ENCODE data around the gene PRKCA. TPM values are rescaled to one million over a fixed set of nuclear protein-coding genes. Genes with fewer than 3 reads are reported as not detected.
A peak's percentile ranks its signal among the peaks of the same experiment; 100 is the strongest.
"Not testable (repeated sequence)": the region's sequence is repeated elsewhere in the genome, so short reads cannot be mapped to it uniquely, and the experiment has no call there.

The PRKCA gene
- total RNA-seq, 2 experiments from 2014 or later: 84.4 to 87.9 TPM

DNA sequence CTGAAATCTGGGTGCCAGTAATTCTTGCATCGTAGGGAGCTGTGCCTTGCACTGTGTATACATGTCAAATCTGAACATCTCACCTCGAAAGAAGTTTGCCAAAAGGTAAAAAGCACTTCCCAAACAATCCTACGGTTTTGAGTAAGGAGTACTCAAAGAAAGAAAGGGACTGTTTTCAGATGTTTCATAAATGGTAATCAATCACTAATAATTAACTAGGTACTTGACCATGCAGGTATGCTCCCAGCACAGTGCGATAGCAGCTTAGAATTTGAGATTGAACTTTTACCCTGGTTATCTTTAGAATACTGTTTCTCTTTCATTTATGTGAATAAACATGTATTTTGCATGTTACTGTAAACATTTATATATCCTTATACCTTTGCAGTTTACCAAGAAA lies 39.0 kb downstream of the PRKCA start:
- intact Hi-C loops (cut with micrococcal nuclease): no loop called here
- peaks cover 61% of the 10 kb centered on the region for H3K4me1 Mint-ChIP-seq (ENCODE audit: low read depth)
- ATAC-seq (no peak), DNase-seq (no peak)
- H3K36me3 Mint-ChIP-seq (ENCODE audit: low read depth): peaks cover 34% of the 10 kb centered on the region
- TF ChIP-seq CTCF (IDR thresholded peaks at IDR 0.05): no peak
- H3K4me3 Mint-ChIP-seq: no peak overlapping the region
- ChIA-PET CTCF (no interaction called here), POLR2A (no interaction called here)
- H3K27me3 Mint-ChIP-seq: no peaks in the 10 kb centered on the region
- H3K27ac Mint-ChIP-seq: no peak overlapping the region
- H3K9me3 Mint-ChIP-seq: no peaks in the 10 kb centered on the region

- intact Hi-C loops (cut with micrococcal nuclease); H3K27me3 Mint-ChIP-seq; H3K27ac Mint-ChIP-seq; H3K4me3 Mint-ChIP-seq; H3K9me3 Mint-ChIP-seq; CTCF ChIA-PET; POLR2A ChIA-PET; ATAC-seq; DNase-seq: not testable (repeated sequence)
- Mint-ChIP-seq H3K4me1 (ENCODE audit: low read depth) (peaks cover 58% of the 10 kb centered on the region), H3K36me3 (ENCODE audit: low read depth) (peaks cover 31% of the 10 kb centered on the region)
Measured at GRCh38 chr17:66342263-66342662, 39.9 kb downstream of the PRKCA start.

GRCh38 chr17:66343531-66344078 lies 41.2 kb downstream of the PRKCA start:
- Mint-ChIP-seq H3K27me3 (no peaks in the 10 kb centered on the region), H3K4me3 (no peak overlapping the region), H3K9me3 (no peaks in the 10 kb centered on the region), H3K4me1 (ENCODE audit: low read depth) (peaks cover 59% of the 10 kb centered on the region), H3K27ac (peak overlapping the region; percentile 8), H3K36me3 (ENCODE audit: low read depth) (peaks cover 29% of the 10 kb centered on the region)
- intact Hi-C loops (cut with micrococcal nuclease): no loop called here
- ATAC-seq (no peak), DNase-seq (no peak)
- POLR2A ChIA-PET: interaction anchor here (0.6 kb wide), 1 partner anchor 14 kb away, joined by 3 read pairs; no protein-coding TSS in a partner anchor
- CTCF ChIA-PET: interaction anchor here (1.0 kb wide), 1 partner anchor 224 kb away, joined by 3 read pairs; no protein-coding TSS in a partner anchor
- no peak for TF ChIP-seq CTCF (IDR thresholded peaks at IDR 0.05)

- H3K4me1 Mint-ChIP-seq (ENCODE audit: low read depth): peaks cover 59% of the 10 kb centered on the region
Measured at GRCh38 chr17:66344473-66344872, 42.1 kb downstream of the PRKCA start.

DNA sequence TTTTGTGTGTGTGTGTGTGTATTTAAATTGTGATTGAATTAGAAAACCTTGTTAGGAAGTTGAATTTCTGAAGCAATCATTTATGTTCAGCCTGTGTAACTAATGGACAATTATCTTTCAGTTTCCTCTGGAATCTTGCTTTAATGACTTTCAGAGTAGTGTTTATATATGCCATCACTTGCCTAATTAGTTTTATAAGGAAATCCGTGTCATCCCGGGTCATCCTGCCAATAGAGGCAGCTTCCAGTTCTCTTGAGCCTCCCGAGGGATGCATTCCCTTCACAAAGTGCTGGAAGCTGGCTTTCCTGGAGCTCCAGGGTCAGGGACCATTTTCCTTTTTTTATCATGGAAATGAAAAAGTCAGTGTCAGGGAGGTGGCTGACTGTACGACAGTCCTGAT lies 42.9 kb downstream of the PRKCA start:
- no peak for TF ChIP-seq CTCF (IDR thresholded peaks at IDR 0.05)
- no peak overlapping the region for H3K27ac Mint-ChIP-seq
- peaks cover 59% of the 10 kb centered on the region for H3K4me1 Mint-ChIP-seq (ENCODE audit: low read depth)
- ATAC-seq (no peak), DNase-seq (no peak)
- no peaks in the 10 kb centered on the region for H3K27me3 Mint-ChIP-seq
- CTCF ChIA-PET: interaction anchor here (0.9 kb wide), 1 partner anchor 8 kb away, joined by 4 read pairs; no protein-coding TSS in a partner anchor
- intact Hi-C loops (cut with micrococcal nuclease): loop anchor here (5.0 kb wide), 1 partner anchor 33 kb away; no protein-coding TSS in a partner anchor
- no peak overlapping the region for H3K4me3 Mint-ChIP-seq
- H3K36me3 Mint-ChIP-seq (ENCODE audit: low read depth): peaks cover 18% of the 10 kb centered on the region
- POLR2A ChIA-PET: no interaction called here
- no peaks in the 10 kb centered on the region for H3K9me3 Mint-ChIP-seq

More at GRCh38 chr17:66344473-66344872, 42.1 kb downstream of the PRKCA start:
- H3K9me3 Mint-ChIP-seq: no peaks in the 10 kb centered on the region
- no peak overlapping the region for H3K27ac Mint-ChIP-seq
- no peak for DNase-seq
- intact Hi-C loops (cut with micrococcal nuclease): no loop called here
- CTCF ChIA-PET: interaction anchor here (0.9 to 1.0 kb wide), 2 partner anchors 9 to 223 kb away, joined by 3 to 4 read pairs; no protein-coding TSS in a partner anchor
- no peak overlapping the region for H3K4me3 Mint-ChIP-seq
- H3K27me3 Mint-ChIP-seq: no peaks in the 10 kb centered on the region
- POLR2A ChIA-PET: interaction anchor here (0.9 kb wide), 1 partner anchor 48 kb away, joined by 3 read pairs; no protein-coding TSS in a partner anchor
- ATAC-seq: no peak
- TF ChIP-seq CTCF (IDR thresholded peaks at IDR 0.05): no peak
- peaks cover 25% of the 10 kb centered on the region for H3K36me3 Mint-ChIP-seq (ENCODE audit: low read depth)

- CTCF ChIA-PET: interaction anchor here (0.7 to 1.9 kb wide), 2 partner anchors 25 to 35 kb away, joined by 4 to 5 read pairs; no protein-coding TSS in a partner anchor
- H3K4me3 Mint-ChIP-seq, H3K27me3 Mint-ChIP-seq, H3K9me3 Mint-ChIP-seq, DNase-seq, ATAC-seq, POLR2A ChIA-PET, H3K27ac Mint-ChIP-seq: not testable (repeated sequence)
- Mint-ChIP-seq H3K4me1 (ENCODE audit: low read depth) (peaks cover 59% of the 10 kb centered on the region), H3K36me3 (ENCODE audit: low read depth) (peaks cover 19% of the 10 kb centered on the region)
- intact Hi-C loops (cut with micrococcal nuclease): loop anchor here (5.0 kb wide), 1 partner anchor 34 kb away; no protein-coding TSS in a partner anchor
Measured at GRCh38 chr17:66345949-66346638, 43.7 kb downstream of the PRKCA start.
